ENCODE results near the gene CEBPA. TPM values are rescaled to one million over a fixed set of nuclear protein-coding genes. Genes with fewer than 3 reads are reported as not detected.
A peak's percentile ranks its signal among the peaks of the same experiment; 100 is the strongest.

CEBPA gene
- total RNA-seq, result under 1 TPM; 0.22 to 0.33 TPM

GRCh38 chr19:33302175-33302973, at the start of gene CEBPA:
Gene CEBPA, minus strand, starts transcription at chr19:33302534. Its CDS starts 120 bp downstream, at chr19:33302414.
- Mint-ChIP-seq H3K27me3 (peaks cover 29% of the 10 kb centered on the region), H3K4me1 (ENCODE audit: low read depth) (no peaks in the 10 kb centered on the region), H3K9me3 (no peaks in the 10 kb centered on the region), H3K4me3 (peak within 1 kb of the TSS; percentile 54), H3K36me3 (no peaks in the 10 kb centered on the region), H3K27ac (no peak within 1 kb of the TSS)
- DNase-seq, result peak; percentile 68
- intact Hi-C loops (cut with micrococcal nuclease), result loop anchor here (2.0 kb wide), 2 partner anchors 68 to 70 kb away; partner anchors contain the start of gene CEBPG
- POLR2A ChIA-PET, result interaction anchor here (1.1 to 2.1 kb wide), 2 partner anchors 67 to 71 kb away, joined by 3 to 10 read pairs; partner anchors contain the start of gene CEBPG
- CTCF ChIA-PET, result interaction anchor here (0.6 to 5.6 kb wide), 12 partner anchors 10 to 128 kb away, joined by 3 to 40 read pairs (median 4); partner anchors contain the start of gene CEBPG

DNA sequence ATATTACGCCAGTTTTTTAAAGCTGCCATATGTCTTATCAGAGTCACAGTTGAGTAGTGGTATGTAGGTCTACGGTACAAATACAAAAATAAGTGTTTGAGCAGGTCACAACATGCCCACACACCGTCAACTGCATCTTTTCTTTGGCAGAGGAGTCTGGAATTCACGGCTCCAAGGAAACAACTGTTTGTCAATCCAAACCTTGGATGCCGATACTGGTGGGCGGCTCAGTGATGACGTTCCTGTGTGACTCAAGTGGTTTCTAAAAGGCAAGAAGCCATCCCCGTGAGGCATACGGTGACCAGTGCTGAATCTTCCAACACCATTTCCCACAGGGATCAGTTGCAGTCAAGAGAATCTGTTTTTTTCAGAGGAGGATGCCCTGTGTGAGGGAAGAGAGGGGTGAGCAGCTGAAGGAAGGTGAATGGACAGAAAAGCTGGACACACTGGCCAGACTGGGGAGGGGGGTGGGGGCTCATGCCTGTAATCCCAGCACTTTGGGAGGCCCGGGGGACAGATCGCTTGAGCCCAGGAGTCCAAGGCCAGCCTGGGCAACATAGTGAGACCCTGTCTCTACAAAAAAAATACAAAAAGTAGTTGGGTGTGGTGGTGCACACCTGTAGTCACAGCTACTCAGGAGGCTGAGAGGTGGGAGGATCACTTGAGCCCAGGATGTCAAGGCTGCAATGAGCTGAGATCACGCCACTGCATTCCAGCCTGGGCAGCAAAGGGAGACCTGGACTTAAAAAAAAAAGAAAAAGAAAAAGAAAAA, 48.4 kb upstream of the CEBPA start:
- Mint-ChIP-seq H3K27me3 (peaks cover 18% of the 10 kb centered on the region), H3K36me3 (no peaks in the 10 kb centered on the region), H3K4me1 (ENCODE audit: low read depth) (no peaks in the 10 kb centered on the region), H3K9me3 (peaks cover 5% of the 10 kb centered on the region), H3K27ac (no peak overlapping the region), H3K4me3 (no peak overlapping the region)
- POLR2A ChIA-PET, result no interaction called here
- CTCF ChIA-PET, result no interaction called here
- intact Hi-C loops (cut with micrococcal nuclease), result no loop called here
- no peak for DNase-seq

DNA sequence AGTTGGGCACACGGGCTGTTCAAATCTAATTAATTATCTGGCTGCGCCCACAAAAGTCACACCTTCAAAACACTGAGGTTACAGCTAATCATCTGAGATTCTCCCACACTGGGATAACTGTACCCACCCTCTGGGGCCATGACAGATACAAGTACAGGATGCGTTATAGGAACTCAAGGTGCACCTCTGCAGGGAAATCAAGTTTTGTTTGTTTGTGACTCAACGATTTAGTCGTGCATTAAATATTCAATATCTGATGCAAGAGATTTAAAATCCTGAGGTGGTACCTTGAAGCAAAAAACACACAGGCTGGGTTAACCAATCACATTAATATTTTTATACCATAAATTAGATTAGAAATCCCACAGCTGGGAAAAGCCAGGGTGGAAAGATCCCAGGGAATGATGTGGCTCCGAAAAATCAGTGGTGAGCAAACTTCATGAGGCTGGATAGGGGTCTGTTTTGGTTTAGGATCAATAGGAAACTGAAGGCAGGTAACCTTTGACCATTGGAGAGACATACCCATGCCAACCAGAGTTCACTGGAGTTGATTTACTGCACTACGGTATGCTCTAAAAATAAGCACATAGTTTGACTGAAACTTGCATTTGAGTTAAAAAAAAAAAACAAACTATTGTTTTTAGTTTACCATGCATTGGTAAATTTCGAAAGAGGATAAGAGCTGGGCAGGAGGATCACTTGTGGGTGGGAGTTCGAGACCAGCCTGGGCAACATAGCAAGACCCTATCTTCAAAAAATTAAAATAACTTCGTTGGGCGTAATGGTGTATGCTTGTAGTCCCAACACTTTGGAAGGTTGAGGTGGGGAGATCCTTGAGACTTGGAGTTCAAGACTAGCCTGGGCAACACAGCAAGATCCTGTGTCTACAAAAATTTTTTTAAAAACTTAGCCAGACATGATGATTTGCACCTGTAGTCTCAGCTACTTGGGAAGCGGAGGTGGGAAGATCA, 47.3 kb upstream of the CEBPA start:
- no peaks in the 10 kb centered on the region for H3K36me3 Mint-ChIP-seq
- intact Hi-C loops (cut with micrococcal nuclease), result no loop called here
- H3K4me1 Mint-ChIP-seq (ENCODE audit: low read depth), result no peaks in the 10 kb centered on the region
- ChIA-PET CTCF (no interaction called here), POLR2A (interaction anchor here (0.6 kb wide), 1 partner anchor 509 kb away, joined by 4 read pairs; no protein-coding TSS in a partner anchor)
- DNase-seq, result no peak
- no peak overlapping the region for H3K27ac Mint-ChIP-seq
- H3K9me3 Mint-ChIP-seq, result no peaks in the 10 kb centered on the region
- H3K27me3 Mint-ChIP-seq, result peaks cover 25% of the 10 kb centered on the region
- no peak overlapping the region for H3K4me3 Mint-ChIP-seq

- Mint-ChIP-seq H3K9me3 (no peaks in the 10 kb centered on the region), H3K4me3 (no peak overlapping the region), H3K27ac (no peak overlapping the region), H3K27me3 (peaks cover 30% of the 10 kb centered on the region), H3K36me3 (no peaks in the 10 kb centered on the region), H3K4me1 (ENCODE audit: low read depth) (no peaks in the 10 kb centered on the region)
- ChIA-PET CTCF (interaction anchor here (0.8 to 1.0 kb wide), 2 partner anchors 62 to 82 kb away, joined by 3 read pairs; no protein-coding TSS in a partner anchor), POLR2A (no interaction called here)
- intact Hi-C loops (cut with micrococcal nuclease), result no loop called here
- DNase-seq, result no peak
Measured at GRCh38 chr19:33348301-33349010, 46.1 kb upstream of the CEBPA start.

DNA sequence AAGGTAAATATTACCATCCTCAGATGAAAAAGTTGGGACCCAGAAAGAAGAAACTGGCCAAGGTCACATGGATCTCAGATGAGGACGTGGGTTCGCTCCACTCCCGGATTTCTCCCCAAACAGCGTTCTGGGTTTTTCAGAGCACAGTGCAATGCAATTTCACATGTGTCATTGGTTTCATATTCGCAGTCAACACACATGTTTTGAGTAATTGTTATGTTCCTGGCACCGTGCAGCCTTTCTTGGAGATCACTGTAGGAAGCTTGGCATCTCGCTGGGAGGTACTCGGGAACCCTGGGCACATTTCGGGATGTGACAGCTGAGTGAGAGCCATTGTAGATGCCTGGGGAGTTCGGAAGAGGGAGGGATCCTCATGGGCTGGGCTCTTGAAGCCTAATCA, 45.0 kb upstream of the CEBPA start:
- intact Hi-C loops (cut with micrococcal nuclease), result no loop called here
- H3K27ac Mint-ChIP-seq, result no peak overlapping the region
- no peak for DNase-seq
- peaks cover 37% of the 10 kb centered on the region for H3K27me3 Mint-ChIP-seq
- H3K9me3 Mint-ChIP-seq, result no peaks in the 10 kb centered on the region
- CTCF ChIA-PET, result no interaction called here
- no peaks in the 10 kb centered on the region for H3K4me1 Mint-ChIP-seq (ENCODE audit: low read depth)
- H3K36me3 Mint-ChIP-seq, result no peaks in the 10 kb centered on the region
- H3K4me3 Mint-ChIP-seq, result no peak overlapping the region
- POLR2A ChIA-PET, result no interaction called here

DNA sequence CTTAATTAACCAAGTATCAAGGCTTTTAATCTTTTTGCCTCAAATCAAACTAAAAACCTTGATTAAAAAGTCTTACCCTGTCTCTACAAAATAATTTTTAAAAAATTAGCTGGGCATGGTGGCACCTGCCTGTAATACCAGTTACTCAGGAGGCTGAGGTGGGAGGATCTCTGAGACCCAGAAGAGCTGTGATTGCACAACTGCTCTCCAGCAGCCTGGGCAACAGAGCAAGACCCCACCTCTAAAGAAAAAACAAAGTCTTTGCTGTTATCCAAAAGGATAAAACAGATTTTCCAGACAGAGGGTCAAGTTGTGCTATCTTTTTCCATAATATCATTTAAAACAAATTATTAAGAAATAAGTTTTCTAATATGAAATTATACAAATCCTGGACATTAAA, 44.3 kb upstream of the CEBPA start:
- ChIA-PET POLR2A (no interaction called here), CTCF (no interaction called here)
- Mint-ChIP-seq H3K4me3 (no peak overlapping the region), H3K36me3 (no peaks in the 10 kb centered on the region), H3K27me3 (peaks cover 40% of the 10 kb centered on the region), H3K27ac (no peak overlapping the region), H3K9me3 (no peaks in the 10 kb centered on the region), H3K4me1 (ENCODE audit: low read depth) (no peaks in the 10 kb centered on the region)
- no peak for DNase-seq
- intact Hi-C loops (cut with micrococcal nuclease), result no loop called here

DNA sequence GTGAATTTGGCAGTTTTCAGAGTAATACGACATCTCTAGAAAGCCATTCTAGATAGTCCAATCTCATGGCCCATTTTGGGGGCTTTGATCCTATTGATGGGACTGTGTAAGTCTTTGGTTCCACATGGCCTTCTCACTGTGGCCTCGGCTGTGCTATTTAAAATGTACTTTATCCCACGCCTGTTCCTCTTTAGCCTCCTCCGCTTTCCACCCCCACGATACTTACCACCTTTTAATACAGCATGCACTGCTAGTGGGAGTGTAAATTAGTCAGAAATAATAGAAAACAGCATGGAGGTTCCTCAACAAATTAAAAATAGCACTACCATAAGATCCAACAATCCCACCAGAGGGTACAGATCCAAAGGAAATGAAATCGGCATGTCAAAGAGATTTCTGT, 42.8 kb upstream of the CEBPA start:
- Mint-ChIP-seq H3K4me3 (no peak overlapping the region), H3K4me1 (ENCODE audit: low read depth) (no peaks in the 10 kb centered on the region), H3K27ac (no peak overlapping the region), H3K9me3 (no peaks in the 10 kb centered on the region), H3K36me3 (no peaks in the 10 kb centered on the region), H3K27me3 (peaks cover 43% of the 10 kb centered on the region)
- ChIA-PET CTCF (no interaction called here), POLR2A (no interaction called here)
- intact Hi-C loops (cut with micrococcal nuclease), result no loop called here
- DNase-seq, result no peak

GRCh38 chr19:33344573-33344925, 42.2 kb upstream of the CEBPA start:
- H3K9me3 Mint-ChIP-seq, result no peaks in the 10 kb centered on the region
- intact Hi-C loops (cut with micrococcal nuclease), result no loop called here
- H3K27me3 Mint-ChIP-seq, result peaks cover 40% of the 10 kb centered on the region
- no peak for DNase-seq
- H3K4me1 Mint-ChIP-seq (ENCODE audit: low read depth), result no peaks in the 10 kb centered on the region
- no peak overlapping the region for H3K27ac Mint-ChIP-seq
- ChIA-PET POLR2A (no interaction called here), CTCF (interaction anchor here (0.7 kb wide), 1 partner anchor 33 kb away, joined by 3 read pairs; no protein-coding TSS in a partner anchor)
- H3K4me3 Mint-ChIP-seq, result no peak overlapping the region
- no peaks in the 10 kb centered on the region for H3K36me3 Mint-ChIP-seq

GRCh38 chr19:33343859-33344572, 41.7 kb upstream of the CEBPA start:
- H3K27me3 Mint-ChIP-seq, result peaks cover 44% of the 10 kb centered on the region
- no peak overlapping the region for H3K27ac Mint-ChIP-seq
- intact Hi-C loops (cut with micrococcal nuclease), result no loop called here
- no peaks in the 10 kb centered on the region for H3K4me1 Mint-ChIP-seq (ENCODE audit: low read depth)
- no peaks in the 10 kb centered on the region for H3K36me3 Mint-ChIP-seq
- ChIA-PET POLR2A (no interaction called here), CTCF (interaction anchor here (0.7 kb wide), 1 partner anchor 32 kb away, joined by 3 read pairs; no protein-coding TSS in a partner anchor)
- DNase-seq, result no peak
- H3K9me3 Mint-ChIP-seq, result no peaks in the 10 kb centered on the region
- no peak overlapping the region for H3K4me3 Mint-ChIP-seq

DNA sequence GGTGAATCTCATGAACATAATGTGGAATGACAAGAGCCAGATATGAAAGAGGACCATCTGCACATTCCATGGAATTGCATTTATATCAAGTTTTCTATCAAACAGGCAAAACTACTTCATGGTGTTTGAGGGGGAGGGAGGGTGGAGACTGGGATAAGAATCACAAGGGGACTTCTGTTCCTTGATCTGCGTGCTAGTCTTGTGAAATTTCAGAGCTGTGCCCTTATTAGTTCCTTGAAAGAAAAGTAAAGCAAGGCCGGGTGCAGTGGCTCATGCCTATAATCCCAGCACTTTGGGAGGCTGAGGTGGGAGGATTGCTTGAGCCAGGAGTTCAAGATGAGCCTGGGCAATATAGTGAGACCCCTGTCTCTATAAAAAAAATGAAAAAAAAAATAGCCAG, 41.0 kb upstream of the CEBPA start:
- Mint-ChIP-seq H3K27ac (no peak overlapping the region), H3K4me3 (no peak overlapping the region), H3K4me1 (ENCODE audit: low read depth) (no peaks in the 10 kb centered on the region), H3K36me3 (no peaks in the 10 kb centered on the region), H3K27me3 (peaks cover 42% of the 10 kb centered on the region), H3K9me3 (no peaks in the 10 kb centered on the region)
- DNase-seq, result no peak
- intact Hi-C loops (cut with micrococcal nuclease), result no loop called here
- ChIA-PET CTCF (no interaction called here), POLR2A (no interaction called here)

DNA sequence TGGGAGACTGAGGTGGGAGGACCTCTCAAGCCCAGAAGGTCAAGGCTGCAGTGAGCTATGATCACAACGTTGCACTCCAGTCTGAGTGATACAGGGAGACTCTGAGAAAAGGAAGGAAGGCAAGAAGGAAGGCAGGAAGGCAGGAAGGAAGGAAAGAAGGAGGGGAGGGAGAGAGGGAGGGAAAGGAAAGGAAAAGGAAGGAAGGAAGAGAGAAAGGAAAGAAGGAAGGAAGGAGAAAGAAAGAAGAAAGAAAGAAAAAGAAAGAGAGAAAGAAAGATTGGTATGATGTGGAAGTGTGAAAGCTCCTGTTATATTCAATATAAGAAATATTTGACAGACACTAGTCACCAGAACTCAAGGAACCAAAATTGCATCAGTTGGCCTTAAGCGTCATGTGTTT, 38.7 kb upstream of the CEBPA start:
- H3K4me3 Mint-ChIP-seq, result no peak overlapping the region
- H3K27ac Mint-ChIP-seq, result no peak overlapping the region
- H3K27me3 Mint-ChIP-seq, result peaks cover 36% of the 10 kb centered on the region
- H3K36me3 Mint-ChIP-seq, result no peaks in the 10 kb centered on the region
- no peak for DNase-seq
- H3K9me3 Mint-ChIP-seq, result no peaks in the 10 kb centered on the region
- intact Hi-C loops (cut with micrococcal nuclease), result no loop called here
- no peaks in the 10 kb centered on the region for H3K4me1 Mint-ChIP-seq (ENCODE audit: low read depth)
- POLR2A ChIA-PET, result no interaction called here
- CTCF ChIA-PET, result interaction anchor here (1.2 kb wide), 1 partner anchor 66 kb away, joined by 3 read pairs; no protein-coding TSS in a partner anchor
